Ascending aorta (tissue), 2 donors: ENCODE data around the gene SUMO3. TPM values are rescaled to one million over a fixed set of nuclear protein-coding genes. Genes with fewer than 3 reads are reported as not detected.

Source experiments
- DNase-seq, 2 donors: peaks; one replicate each; pipeline ENCODE4 v3.0.0-alpha.2; 2019; ENCODE audit warnings: low spot score in 2 of 2
- H3K27ac ChIP-seq, 2 donors: fragments of 200-600 bp; sonication (generic); one replicate each; pipeline ENCODE4 v1.5.1; 2016 to 2017; ENCODE audit warnings: mild to moderate bottlenecking in 1 of 2
- H3K27me3 ChIP-seq: fragments of 200-600 bp; sonication (generic); one replicate; pipeline ENCODE4 v1.5.1; 2017
- H3K36me3 ChIP-seq, 2 donors: fragments of 200-600 bp; sonication (generic); one replicate each; pipeline ENCODE4 v1.5.1; 2016
- H3K4me1 ChIP-seq, 2 donors: fragments of 200-600 bp; sonication (generic); one replicate each; pipeline ENCODE4 v1.5.1; 2016 to 2017; ENCODE audit warnings: mild to moderate bottlenecking in 1 of 2
- H3K4me3 ChIP-seq, 2 donors: fragments of 200-600 bp; sonication (generic); one replicate each; pipeline ENCODE4 v1.5.1; 2016 to 2017; ENCODE audit warnings: mild to moderate bottlenecking in 1 of 2
- H3K9me3 ChIP-seq, 2 donors: fragments of 200-600 bp; sonication (generic); one replicate each; pipeline ENCODE4 v1.5.1; 2016
- intact Hi-C: fragments of 100-400 bp; cut with DNase I; formaldehyde crosslinking; loops from one replicate; pipeline ENCODE4 v1.15.1; 2023
- total RNA-seq: library from RNA; depleted of rRNA; stranded (reverse); fragments of >200 nt; gene quantifications from one replicate; pipeline ENCODE4 v1.1.0, GENCODE V29; 2016
- TF ChIP-seq, protein P1 (sequence below), 3 experiments: fragments of 200-600 bp in 2 of 3; fragments of 450-650 bp in 1 of 3; sonication (generic) in 2 of 3; IDR thresholded peaks; one replicate each; pipeline ENCODE4 v1.5.1; 2016 to 2019; ENCODE audit warnings: antibody characterized with exemption in 3 of 3, mild to moderate bottlenecking in 1 of 3, moderate library complexity in 1 of 3

SUMO3 gene
- total RNA-seq, 1 donor from 2014 or later = 69.2 TPM

DNA sequence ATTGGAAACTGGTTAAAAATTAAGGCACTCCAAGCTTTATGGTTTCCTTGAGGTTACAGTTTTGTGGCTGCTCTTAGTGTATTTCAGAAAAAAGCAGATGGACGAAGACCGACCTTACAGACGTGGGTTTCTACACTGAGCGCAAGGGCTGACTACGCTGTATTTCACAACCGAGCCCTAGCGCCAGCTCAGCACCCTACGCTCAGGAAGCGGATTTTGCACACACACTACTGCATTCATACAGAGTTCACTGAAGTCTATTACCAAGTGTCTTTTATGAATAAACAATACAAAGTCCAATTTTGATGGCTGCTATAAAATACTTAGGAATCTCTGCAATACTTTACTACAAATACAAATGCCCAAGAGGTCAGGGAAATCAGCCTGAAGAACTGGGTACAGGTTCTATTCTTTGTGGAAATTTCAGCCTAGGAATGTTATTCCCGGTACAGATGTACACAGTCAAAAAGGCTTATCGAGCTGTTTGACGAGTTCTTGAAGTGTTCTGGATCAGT is 31.8 kb upstream of the SUMO3 start:
- H3K36me3 ChIP-seq = peaks cover 58 to 67% of the 10 kb centered on the region in 2 donors
- H3K27me3 ChIP-seq = no peaks in the 10 kb centered on the region
- intact Hi-C loops = no loop called here

DNA sequence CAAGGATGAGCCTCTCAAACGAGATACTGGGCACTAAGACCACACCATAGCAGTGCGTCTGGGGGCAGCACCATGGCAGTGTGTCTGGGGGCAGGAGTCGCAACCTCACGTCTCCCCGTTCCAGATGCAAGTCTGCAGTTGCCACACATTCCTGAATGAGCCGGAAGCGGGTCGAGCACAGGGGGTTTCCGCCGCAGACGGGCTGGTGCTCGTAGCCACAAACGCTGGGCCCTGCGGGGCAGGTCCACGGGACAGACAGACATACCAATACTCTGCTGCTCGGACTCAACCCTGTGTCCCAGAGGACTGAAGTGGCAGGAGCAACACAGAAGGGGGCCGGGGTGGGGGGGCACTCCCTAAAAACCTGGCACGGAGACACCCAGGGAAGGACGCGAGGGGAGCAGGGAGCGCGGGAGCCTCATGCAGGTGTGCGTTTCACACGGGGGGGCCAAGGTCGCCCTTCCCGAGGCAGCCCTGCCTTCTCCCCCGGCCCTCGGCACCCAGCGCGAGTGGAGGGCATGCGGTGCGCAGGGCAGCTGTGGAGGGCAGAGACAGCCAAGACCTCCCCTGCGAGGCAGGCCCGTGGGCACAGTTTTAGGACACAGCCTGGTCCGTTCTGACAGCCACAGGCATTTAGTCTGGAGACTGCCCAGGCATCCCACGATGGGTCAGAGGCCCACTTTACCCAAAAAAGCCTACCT is 31.1 kb upstream of the SUMO3 start:
- H3K9me3 ChIP-seq = no peaks in the 10 kb centered on the region
- intact Hi-C loops = no loop called here
- H3K4me3 ChIP-seq = no peak overlapping the region
- peaks cover 51 to 60% of the 10 kb centered on the region in 2 donors for H3K36me3 ChIP-seq
- TF ChIP-seq, protein P1, sequence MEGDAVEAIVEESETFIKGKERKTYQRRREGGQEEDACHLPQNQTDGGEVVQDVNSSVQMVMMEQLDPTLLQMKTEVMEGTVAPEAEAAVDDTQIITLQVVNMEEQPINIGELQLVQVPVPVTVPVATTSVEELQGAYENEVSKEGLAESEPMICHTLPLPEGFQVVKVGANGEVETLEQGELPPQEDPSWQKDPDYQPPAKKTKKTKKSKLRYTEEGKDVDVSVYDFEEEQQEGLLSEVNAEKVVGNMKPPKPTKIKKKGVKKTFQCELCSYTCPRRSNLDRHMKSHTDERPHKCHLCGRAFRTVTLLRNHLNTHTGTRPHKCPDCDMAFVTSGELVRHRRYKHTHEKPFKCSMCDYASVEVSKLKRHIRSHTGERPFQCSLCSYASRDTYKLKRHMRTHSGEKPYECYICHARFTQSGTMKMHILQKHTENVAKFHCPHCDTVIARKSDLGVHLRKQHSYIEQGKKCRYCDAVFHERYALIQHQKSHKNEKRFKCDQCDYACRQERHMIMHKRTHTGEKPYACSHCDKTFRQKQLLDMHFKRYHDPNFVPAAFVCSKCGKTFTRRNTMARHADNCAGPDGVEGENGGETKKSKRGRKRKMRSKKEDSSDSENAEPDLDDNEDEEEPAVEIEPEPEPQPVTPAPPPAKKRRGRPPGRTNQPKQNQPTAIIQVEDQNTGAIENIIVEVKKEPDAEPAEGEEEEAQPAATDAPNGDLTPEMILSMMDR (IDR thresholded peaks at IDR 0.05) = no peak
- no peak overlapping the region for H3K27ac ChIP-seq
- DNase-seq = no peak
- no peaks in the 10 kb centered on the region for H3K27me3 ChIP-seq
- peaks cover 5 to 9% of the 10 kb centered on the region in 2 donors for H3K4me1 ChIP-seq

More for the DNA sequence above, 31.8 kb upstream of the SUMO3 start:
- H3K4me3 ChIP-seq = no peak overlapping the region
- TF ChIP-seq, protein P1 (IDR thresholded peaks at IDR 0.05) = no peak
- no peak for DNase-seq
- peaks cover 5 to 9% of the 10 kb centered on the region in 2 donors for H3K4me1 ChIP-seq
- H3K9me3 ChIP-seq = no peaks in the 10 kb centered on the region
- H3K27ac ChIP-seq = no peak overlapping the region

DNA sequence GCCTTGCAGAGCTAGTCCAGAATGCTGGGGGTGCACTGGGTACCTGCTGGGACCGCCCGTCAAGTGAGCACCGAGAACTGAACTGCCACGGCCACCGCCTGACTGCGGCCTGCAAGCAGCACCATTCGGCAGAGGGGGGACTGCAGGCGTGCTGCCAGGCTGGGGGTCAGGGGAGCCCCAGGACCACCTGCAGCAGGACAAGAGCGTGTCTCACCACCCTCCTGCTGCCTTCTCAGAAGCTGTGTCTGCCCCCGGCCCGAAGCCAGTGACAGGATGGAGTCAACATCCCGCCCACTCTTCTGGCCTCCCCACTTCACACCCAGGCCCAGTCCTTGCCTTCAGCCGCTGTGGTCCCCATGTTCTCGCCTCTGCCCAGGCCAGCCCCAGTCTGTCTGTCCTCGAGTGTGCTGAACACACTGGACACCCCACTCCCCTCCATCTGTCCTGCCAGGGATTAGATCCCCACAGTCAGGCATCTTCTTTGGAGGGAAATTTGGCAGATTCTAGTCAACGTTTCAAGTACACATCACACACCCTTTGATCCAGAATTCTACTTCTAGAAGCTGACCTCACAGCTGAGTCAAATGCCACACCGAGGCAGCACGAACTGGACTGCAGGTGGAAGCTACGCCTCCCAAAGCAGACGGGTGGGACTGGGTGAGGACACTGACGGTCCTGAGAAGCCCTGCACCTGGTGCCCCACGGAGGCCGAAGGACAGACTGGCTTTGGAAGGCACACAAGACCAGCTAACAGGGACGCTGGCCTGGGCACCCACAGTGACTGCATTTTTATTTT is 29.6 kb upstream of the SUMO3 start:
- Histone ChIP-seq H3K36me3 (peaks cover 41 to 45% of the 10 kb centered on the region in 2 donors), H3K9me3 (no peaks in the 10 kb centered on the region), H3K4me1 (peaks cover 5 to 9% of the 10 kb centered on the region in 2 donors), H3K27ac (no peak overlapping the region), H3K4me3 (no peak overlapping the region), H3K27me3 (no peaks in the 10 kb centered on the region)
- TF ChIP-seq, protein P1 (IDR thresholded peaks at IDR 0.05) = no peak
- intact Hi-C loops = loop anchor here (2.0 kb wide), 1 partner anchor 17 kb away; no protein-coding TSS in a partner anchor
- no peak for DNase-seq

DNA sequence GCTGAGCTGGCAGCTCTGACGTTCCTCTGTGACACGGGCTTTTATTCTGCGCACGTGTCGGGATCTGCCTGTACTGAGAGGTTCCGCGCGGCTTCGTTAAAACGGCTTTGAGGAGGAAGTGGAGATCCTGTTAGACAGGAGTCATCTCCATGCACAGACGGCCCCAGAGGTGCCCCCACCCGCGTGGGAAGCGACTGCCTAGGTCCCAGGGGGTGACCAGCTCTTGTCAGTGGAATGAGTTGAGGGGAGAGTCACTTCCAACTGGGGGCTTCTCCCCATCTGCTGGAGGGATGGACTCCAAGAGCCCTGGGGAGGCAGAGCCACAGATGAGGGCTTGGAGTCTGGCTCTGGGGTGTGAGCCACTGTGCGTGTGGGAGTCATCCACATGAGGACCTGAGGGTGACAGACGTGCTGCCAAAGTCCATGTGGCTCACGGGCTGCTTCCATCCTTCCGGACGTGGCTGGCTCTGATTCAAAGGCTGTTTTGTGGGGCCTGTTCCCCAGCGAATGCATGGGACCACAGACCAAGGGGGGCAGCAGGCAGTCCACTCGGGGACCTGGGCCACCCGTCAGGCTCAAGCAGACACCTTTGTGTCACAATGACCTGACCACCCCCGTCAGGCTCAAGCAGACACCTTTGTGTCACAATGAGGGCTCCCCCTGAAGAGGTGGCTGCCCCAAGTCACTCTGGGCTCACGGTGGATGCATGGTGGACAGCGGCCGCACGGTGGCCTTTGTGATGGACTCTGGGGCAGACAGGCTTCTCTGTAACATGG is 28.8 kb upstream of the SUMO3 start:
- peaks cover 34 to 39% of the 10 kb centered on the region in 2 donors for H3K36me3 ChIP-seq
- intact Hi-C loops = loop anchor here (2.0 kb wide), 1 partner anchor 18 kb away; no protein-coding TSS in a partner anchor
- DNase-seq = peak; percentile 57 to 85
- H3K9me3 ChIP-seq = no peaks in the 10 kb centered on the region
- TF ChIP-seq, protein P1 (IDR thresholded peaks at IDR 0.05) = no peak
- peak overlapping the region; percentile 39 to 57 for H3K4me3 ChIP-seq
- no peaks in the 10 kb centered on the region for H3K27me3 ChIP-seq
- H3K27ac ChIP-seq = no peak overlapping the region
- H3K4me1 ChIP-seq = peaks cover 5 to 9% of the 10 kb centered on the region in 2 donors

DNA sequence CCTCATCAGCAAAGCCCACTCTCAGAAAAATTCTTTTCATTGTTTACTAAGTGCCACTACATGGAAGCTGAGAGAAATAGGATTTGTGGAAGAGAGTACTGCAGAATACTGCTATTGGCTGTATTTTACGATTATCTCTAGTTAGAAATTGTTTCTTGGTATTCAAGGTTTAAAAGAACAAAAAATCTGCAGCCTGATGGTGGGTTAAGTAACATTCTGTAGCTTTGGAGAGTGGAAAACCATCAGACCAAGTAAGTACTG is 28.3 kb upstream of the SUMO3 start:
- Histone ChIP-seq H3K4me3 (peak overlapping the region; percentile 39 to 57), H3K27ac (no peak overlapping the region), H3K36me3 (peaks cover 28 to 33% of the 10 kb centered on the region in 2 donors), H3K27me3 (no peaks in the 10 kb centered on the region), H3K4me1 (peaks cover 5 to 9% of the 10 kb centered on the region in 2 donors), H3K9me3 (no peaks in the 10 kb centered on the region)
- intact Hi-C loops = loop anchor here (2.0 kb wide), 1 partner anchor 19 kb away; no protein-coding TSS in a partner anchor
- no peak for DNase-seq
- TF ChIP-seq, protein P1 (IDR thresholded peaks at IDR 0.05) = no peak
